A549 treated with AZD2906 at 1 μM for 4 hours (cell line): ENCODE results near the gene TYK2. TPM values are rescaled to one million over a fixed set of nuclear protein-coding genes. Genes with fewer than 3 reads are reported as not detected.

Source experiments
- total RNA-seq: library from RNA; stranded (reverse); fragments of 200-300 nt; extraction: Qiagen RNA extraction; gene quantifications from 5 replicates; pipeline ENCODE4 v1.2.3, GENCODE V29; 2022

TYK2 gene
- 28.2 to 42.9 TPM (median 38.1 TPM) in 5 replicates for total RNA-seq

GRCh38 chr19:10380313-10381102 lies at the start of gene TYK2:
TSS of gene TYK2 (minus strand) at chr19:10380572. CDS start at chr19:10378406, 2,166 bp downstream.

GRCh38 chr19:10420444-10421239 lies 40.3 kb upstream of the TYK2 start, which contains the start of gene PDE4A:
TSS of gene PDE4A (plus strand) at chr19:10420538. CDS start at chr19:10420765, 227 bp downstream.

GRCh38 chr19:10403137-10404021 lies 23.0 kb upstream of the TYK2 start, which contains the start of gene CDC37:
TSS of gene CDC37 (minus strand) at chr19:10403542. CDS start at chr19:10403479, 63 bp downstream.

GRCh38 chr19:10339380-10339960 lies 40.9 kb downstream of the TYK2 start, which contains the start of gene ICAM3:
TSS of gene ICAM3 (minus strand) at chr19:10339624. CDS start at chr19:10339614, 10 bp downstream.

GRCh38 chr19:10332965-10333757 lies 47.2 kb downstream of the TYK2 start, which contains the start of gene RAVER1:
TSS of gene RAVER1 (minus strand) at chr19:10333529. CDS start at chr19:10333507, 22 bp downstream.

GRCh38 chr19:10315335-10316214 lies 64.8 kb downstream of the TYK2 start, which contains the start of gene FDX2:
TSS of gene FDX2 (minus strand) at chr19:10316015. CDS start at chr19:10315996, 19 bp downstream.

GRCh38 chr19:10309423-10309822 lies 70.9 kb downstream of the TYK2 start, which contains the start of gene ZGLP1:
TSS of gene ZGLP1 (minus strand) at chr19:10309815.

Other genes with a start within 250 kb of the TYK2 start
- gene DNMT1, start 185.6 kb downstream of the TYK2 start, total RNA-seq: 52.4 to 61.5 TPM (median 57.3 TPM) in 5 replicates
- 0.38 to 1.1 TPM (median 0.68 TPM) in 5 replicates for gene S1PR2, start 149.2 kb downstream of the TYK2 start, total RNA-seq
- gene MRPL4, start 128.4 kb downstream of the TYK2 start, total RNA-seq: 53.8 to 80.9 TPM (median 73.2 TPM) in 5 replicates
- 2.5 to 5.4 TPM (median 3.9 TPM) in 5 replicates for gene ICAM1, start 109.5 kb downstream of the TYK2 start, total RNA-seq
- 0.08 to 0.12 TPM (median 0.11 TPM) in 4 of 5 replicates, not detected in the other for gene ICAM4, start 93.6 kb downstream of the TYK2 start, total RNA-seq
- 0.58 to 1.0 TPM (median 0.84 TPM) in 5 replicates for gene ICAM5, start 90.6 kb downstream of the TYK2 start, total RNA-seq
- gene ZGLP1, start 70.8 kb downstream of the TYK2 start, total RNA-seq: 0.79 to 2.7 TPM (median 1.7 TPM) in 5 replicates
- gene FDX2, start 64.6 kb downstream of the TYK2 start, total RNA-seq: 17.5 to 35.4 TPM (median 33.0 TPM) in 5 replicates
- 22.9 to 30.6 TPM (median 28.8 TPM) in 5 replicates for gene RAVER1, start 47.0 kb downstream of the TYK2 start, total RNA-seq
- 6.2 to 9.8 TPM (median 8.2 TPM) in 5 replicates for gene ICAM3, start 40.9 kb downstream of the TYK2 start, total RNA-seq
- gene CDC37, start 23.0 kb upstream of the TYK2 start, total RNA-seq: 154 to 196 TPM (median 180 TPM) in 5 replicates
- gene PDE4A, start 40.0 kb upstream of the TYK2 start, total RNA-seq: 3.8 to 4.7 TPM (median 4.1 TPM) in 5 replicates
- 47.1 to 61.8 TPM (median 52.3 TPM) in 5 replicates for gene KEAP1, start 122.8 kb upstream of the TYK2 start, total RNA-seq
- gene S1PR5, start 136.9 kb upstream of the TYK2 start, total RNA-seq: 0.97 to 1.5 TPM (median 1.4 TPM) in 5 replicates
- gene ATG4D, start 163.3 kb upstream of the TYK2 start, total RNA-seq: 16.5 to 23.2 TPM (median 21.6 TPM) in 5 replicates
- gene KRI1, start 185.4 kb upstream of the TYK2 start, total RNA-seq: 13.5 to 16.6 TPM (median 15.2 TPM) in 5 replicates
- 4.4 to 7.4 TPM (median 5.7 TPM) in 5 replicates for gene CDKN2D, start 188.4 kb upstream of the TYK2 start, total RNA-seq
- 26.1 to 54.3 TPM (median 40.6 TPM) in 5 replicates for gene AP1M2, start 206.7 kb upstream of the TYK2 start, total RNA-seq
- 7.4 to 9.4 TPM (median 9.0 TPM) in 5 replicates for gene SLC44A2, start 245.0 kb upstream of the TYK2 start, total RNA-seq